H9 (cell line): Measurements from ENCODE around the gene BACE1-AS. TPM values are rescaled to one million over a fixed set of nuclear protein-coding genes. Genes with fewer than 3 reads are reported as not detected.

Experiments used
- DNase-seq: peaks from one replicate; pipeline ENCODE4 v3.0.0-alpha.2; 2017
- H2AFZ ChIP-seq: one replicate; pipeline ENCODE4 v1.6.1; 2013; ENCODE audit warnings: mild to moderate bottlenecking, low read length, control low read depth, moderate library complexity
- H2AK5ac ChIP-seq: 2 replicates; pipeline ENCODE4 v1.6.1; 2013; ENCODE audit warnings: low read length, control low read depth, mixed read lengths; ENCODE audit not compliant: insufficient read length
- H2BK120ac ChIP-seq: one replicate; pipeline ENCODE4 v1.6.1; 2013; ENCODE audit warnings: low read depth, mild to moderate bottlenecking, low read length, control low read depth, inconsistent platforms; ENCODE audit not compliant: poor library complexity, severe bottlenecking
- H2BK12ac ChIP-seq: 2 replicates; pipeline ENCODE4 v1.6.1; 2013; ENCODE audit warnings: low read length, control low read depth, mixed read lengths, low read depth; ENCODE audit not compliant: insufficient read length
- H2BK15ac ChIP-seq: 2 replicates; pipeline ENCODE4 v1.6.1; 2013; ENCODE audit warnings: low read depth, low read length, control low read depth
- H2BK20ac ChIP-seq: one replicate; pipeline ENCODE4 v1.6.1; 2013; ENCODE audit warnings: low read depth, mild to moderate bottlenecking, low read length, control low read depth, inconsistent platforms; ENCODE audit not compliant: poor library complexity, severe bottlenecking
- H2BK5ac ChIP-seq: 2 replicates; pipeline ENCODE4 v1.6.1; 2013; ENCODE audit warnings: low read length, control low read depth, mixed read lengths; ENCODE audit not compliant: insufficient read length
- H3K14ac ChIP-seq: 2 replicates; pipeline ENCODE4 v1.6.1; 2013; ENCODE audit warnings: low read length, control low read depth; ENCODE audit not compliant: insufficient read depth
- H3K18ac ChIP-seq: 2 replicates; pipeline ENCODE4 v1.6.1; 2013; ENCODE audit warnings: low read depth, mild to moderate bottlenecking, mixed read lengths, low read length, control low read depth; ENCODE audit not compliant: insufficient read length
- H3K23ac ChIP-seq: 2 replicates; pipeline ENCODE4 v1.6.1; 2013; ENCODE audit warnings: low read length, control low read depth, mixed read lengths, low read depth; ENCODE audit not compliant: insufficient read length
- H3K23me2 ChIP-seq: 2 replicates; pipeline ENCODE4 v1.6.1; 2013; ENCODE audit warnings: low read depth, mild to moderate bottlenecking, mixed read lengths, low read length, control low read depth; ENCODE audit not compliant: insufficient read length, poor library complexity, severe bottlenecking
- H3K27ac ChIP-seq: 2 replicates; pipeline ENCODE4 v1.5.1; 2013; ENCODE audit warnings: low read length, control low read depth, mixed read lengths, low read depth; ENCODE audit not compliant: insufficient read length
- H3K27me3 ChIP-seq: 2 replicates; pipeline ENCODE4 v1.6.1; 2013; ENCODE audit warnings: low read length, control low read depth, inconsistent platforms; ENCODE audit not compliant: insufficient read depth
- H3K4ac ChIP-seq: 2 replicates; pipeline ENCODE4 v1.6.1; 2013; ENCODE audit warnings: low read depth, mild to moderate bottlenecking, control low read depth, inconsistent platforms, low read length, moderate library complexity
- H3K4me1 ChIP-seq: 2 replicates; pipeline ENCODE4 v1.6.1; 2013; ENCODE audit warnings: low read length, control low read depth, inconsistent platforms; ENCODE audit not compliant: insufficient read depth
- H3K4me2 ChIP-seq: 2 replicates; pipeline ENCODE4 v1.6.1; 2013; ENCODE audit warnings: low read length, control low read depth, mixed read lengths; ENCODE audit not compliant: insufficient read length, insufficient read depth
- H3K56ac ChIP-seq: 2 replicates; pipeline ENCODE4 v1.6.1; 2013; ENCODE audit warnings: low read depth, mild to moderate bottlenecking, mixed read lengths, low read length, control low read depth; ENCODE audit not compliant: insufficient read length
- H3K79me1 ChIP-seq: 2 replicates; pipeline ENCODE4 v1.6.1; 2013; ENCODE audit warnings: low read depth, mild to moderate bottlenecking, moderate library complexity, low read length, control low read depth, inconsistent platforms; ENCODE audit not compliant: insufficient read depth, poor library complexity, severe bottlenecking
- H3K79me2 ChIP-seq: 2 replicates; pipeline ENCODE4 v1.6.1; 2013; ENCODE audit warnings: low read length, control low read depth, inconsistent platforms; ENCODE audit not compliant: insufficient read depth
- H3K9ac ChIP-seq: 2 replicates; pipeline ENCODE4 v1.6.1; 2013; ENCODE audit warnings: low read length, control low read depth, mixed read lengths; ENCODE audit not compliant: insufficient read length; ENCODE audit errors: extremely low read depth
- H3K9me3 ChIP-seq: one replicate; pipeline ENCODE4 v1.6.1; 2013; ENCODE audit warnings: low read depth, low read length, inconsistent platforms; ENCODE audit not compliant: control insufficient read depth
- H3T11ph ChIP-seq: one replicate; pipeline ENCODE4 v1.6.1; 2013; ENCODE audit warnings: mild to moderate bottlenecking, low read length, control low read depth, inconsistent platforms
- H4K20me1 ChIP-seq: one replicate; pipeline ENCODE4 v1.6.1; 2013; ENCODE audit not compliant: control insufficient read depth, insufficient read length, insufficient read depth
- H4K5ac ChIP-seq: 2 replicates; pipeline ENCODE4 v1.6.1; 2013; ENCODE audit warnings: low read depth, mild to moderate bottlenecking, mixed read lengths, low read length, control low read depth; ENCODE audit not compliant: insufficient read length
- H4K8ac ChIP-seq: replicated peaks from 2 replicates; pipeline ENCODE4 v1.6.1; 2013; ENCODE audit warnings: low read length, control low read depth, mixed read lengths, low read depth; ENCODE audit not compliant: insufficient read length
- H4K91ac ChIP-seq: 2 replicates; pipeline ENCODE4 v1.6.1; 2013; ENCODE audit warnings: low read depth, mild to moderate bottlenecking, moderate library complexity, mixed read lengths, low read length, control low read depth; ENCODE audit not compliant: insufficient read length
- H3K27ac Mint-ChIP-seq, 3 experiments: 2 replicates in 2 of 3; 3 replicates in 1 of 3; pipeline ENCODE4 v1.8.0; 2020 to 2021; ENCODE audit warnings: mixed read lengths in 3 of 3, mild to moderate bottlenecking in 1 of 3, moderate library complexity in 1 of 3
- H3K27me3 Mint-ChIP-seq: 2 replicates; pipeline ENCODE4 v1.8.0; 2021; ENCODE audit warnings: low read depth, mild to moderate bottlenecking, moderate library complexity, mixed read lengths
- H3K36me3 Mint-ChIP-seq, 3 experiments: 2 replicates in 2 of 3; 3 replicates in 1 of 3; pipeline ENCODE4 v1.8.0; 2020 to 2021; ENCODE audit warnings: low read depth in 3 of 3, mixed read lengths in 3 of 3; ENCODE audit not compliant: insufficient read depth in 1 of 3
- H3K4me1 Mint-ChIP-seq, 2 experiments: 2 replicates each; pipeline ENCODE4 v1.8.0; 2020; ENCODE audit warnings: mixed read lengths in 2 of 2
- H3K4me3 Mint-ChIP-seq, 2 experiments: 2 replicates in 1 of 2; 3 replicates in 1 of 2; pipeline ENCODE4 v1.8.0; 2020 to 2021; ENCODE audit warnings: mild to moderate bottlenecking in 2 of 2, mixed read lengths in 2 of 2, moderate library complexity in 1 of 2
- H3K9me3 Mint-ChIP-seq, 2 experiments: 2 replicates in 1 of 2; 3 replicates in 1 of 2; pipeline ENCODE4 v1.8.0; 2020; ENCODE audit warnings: mild to moderate bottlenecking in 2 of 2, mixed read lengths in 2 of 2, moderate library complexity in 1 of 2
- WGBS: extraction: QIAGEN DNeasy Blood & Tissue Kit; methylation state at CpG from one replicate; pipeline ENCODE4 v1.1.7; 2013; ENCODE audit warnings: missing lambda C conversion rate, low lambda C conversion rate, mixed read lengths; ENCODE audit not compliant: insufficient read length; ENCODE audit errors: extremely low coverage; 5-methylcytosine and 5-hydroxymethylcytosine counted together
- total RNA-seq: library from RNA; stranded (reverse); gene quantifications from 2 replicates; pipeline ENCODE4 v1.2.1, GENCODE V29; 2021
- TF ChIP-seq, protein P1 (sequence below): fragments of 200-600 bp; sonication (generic); conservative IDR thresholded peaks from 3 replicates; pipeline ENCODE4 v1.8.0; 2021; ENCODE audit warnings: antibody characterized with exemption, mild to moderate bottlenecking

The BACE1-AS gene
- total RNA-seq, 1 experiment from 2014 or later = 9.9 TPM

DNA sequence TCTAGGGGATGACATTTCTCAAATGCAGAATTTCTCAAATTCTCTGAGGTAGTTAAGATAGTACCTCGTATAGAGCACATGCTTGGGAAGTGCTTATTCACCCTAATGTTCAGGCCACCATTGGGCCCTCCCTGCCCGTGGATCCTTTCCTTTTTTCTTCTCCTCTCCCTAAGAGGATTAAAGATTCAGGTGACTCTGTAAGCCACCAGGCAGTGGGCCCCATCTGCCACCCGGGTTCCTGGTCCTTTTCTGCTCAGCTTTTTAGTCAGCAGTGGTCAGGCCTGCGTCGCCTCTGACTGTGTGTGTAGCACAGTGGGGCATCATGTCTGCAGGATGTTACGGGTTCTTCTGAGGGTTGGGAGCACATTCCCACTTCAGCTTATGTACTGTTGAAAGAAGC is 43.8 kb downstream of the BACE1-AS start:
- H3K9ac ChIP-seq = no peak overlapping the region
- Mint-ChIP-seq H3K4me1 (no peaks in the 10 kb centered on the region), H3K27ac (no peak overlapping the region), H3K9me3 (no peaks in the 10 kb centered on the region), H3K36me3 (peaks cover 0 to 14% (median 11%) of the 10 kb centered on the region in 3 experiments; a peak in 5 of 7 replicates), H3K4me3 (no peak overlapping the region), H3K27me3 (no peaks in the 10 kb centered on the region)
- no peak overlapping the region for H2BK15ac ChIP-seq
- no peak overlapping the region for H2BK5ac ChIP-seq
- no peaks in the 10 kb centered on the region for H3K27me3 ChIP-seq
- no peak overlapping the region for H4K5ac ChIP-seq
- H3T11ph ChIP-seq = no peak overlapping the region
- H2BK12ac ChIP-seq = no peak overlapping the region
- H3K56ac ChIP-seq = no peak overlapping the region
- WGBS = no CpG with 5 or more reads among the region's 6 CpGs
- H3K18ac ChIP-seq = no peak overlapping the region
- H4K91ac ChIP-seq = no peak overlapping the region
- TF ChIP-seq, protein P1, sequence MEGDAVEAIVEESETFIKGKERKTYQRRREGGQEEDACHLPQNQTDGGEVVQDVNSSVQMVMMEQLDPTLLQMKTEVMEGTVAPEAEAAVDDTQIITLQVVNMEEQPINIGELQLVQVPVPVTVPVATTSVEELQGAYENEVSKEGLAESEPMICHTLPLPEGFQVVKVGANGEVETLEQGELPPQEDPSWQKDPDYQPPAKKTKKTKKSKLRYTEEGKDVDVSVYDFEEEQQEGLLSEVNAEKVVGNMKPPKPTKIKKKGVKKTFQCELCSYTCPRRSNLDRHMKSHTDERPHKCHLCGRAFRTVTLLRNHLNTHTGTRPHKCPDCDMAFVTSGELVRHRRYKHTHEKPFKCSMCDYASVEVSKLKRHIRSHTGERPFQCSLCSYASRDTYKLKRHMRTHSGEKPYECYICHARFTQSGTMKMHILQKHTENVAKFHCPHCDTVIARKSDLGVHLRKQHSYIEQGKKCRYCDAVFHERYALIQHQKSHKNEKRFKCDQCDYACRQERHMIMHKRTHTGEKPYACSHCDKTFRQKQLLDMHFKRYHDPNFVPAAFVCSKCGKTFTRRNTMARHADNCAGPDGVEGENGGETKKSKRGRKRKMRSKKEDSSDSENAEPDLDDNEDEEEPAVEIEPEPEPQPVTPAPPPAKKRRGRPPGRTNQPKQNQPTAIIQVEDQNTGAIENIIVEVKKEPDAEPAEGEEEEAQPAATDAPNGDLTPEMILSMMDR = no peak
- no peak overlapping the region for H3K14ac ChIP-seq
- no peaks in the 10 kb centered on the region for H4K20me1 ChIP-seq
- H2BK20ac ChIP-seq = no peak overlapping the region
- no peaks in the 10 kb centered on the region for H3K23me2 ChIP-seq
- H3K4me2 ChIP-seq = no peak overlapping the region
- H2AK5ac ChIP-seq = no peak overlapping the region
- H3K23ac ChIP-seq = no peak overlapping the region
- H3K4me1 ChIP-seq = no peaks in the 10 kb centered on the region
- no peaks in the 10 kb centered on the region for H3K79me1 ChIP-seq
- H4K8ac ChIP-seq = no peak overlapping the region
- H2AFZ ChIP-seq = no peak overlapping the region
- H3K27ac ChIP-seq = no peak overlapping the region
- H3K4ac ChIP-seq = no peak overlapping the region
- no peaks in the 10 kb centered on the region for H3K79me2 ChIP-seq
- H2BK120ac ChIP-seq = no peak overlapping the region
- no peak for DNase-seq
- H3K9me3 ChIP-seq = no peaks in the 10 kb centered on the region
